GM18520 (cell line): ENCODE measurements around the gene DENND1A.

ENCODE experiments used
- ATAC-seq: cut with Tn5 transposase; IDR thresholded peaks from one replicate; pipeline ENCODE4 v1.9.1; 2021; ENCODE audit not compliant: unreplicated experiment

The DENND1A gene

GRCh38 chr9:123630233-123630632 is 299.7 kb downstream of the DENND1A start:
- ATAC-seq: no peak

DNA sequence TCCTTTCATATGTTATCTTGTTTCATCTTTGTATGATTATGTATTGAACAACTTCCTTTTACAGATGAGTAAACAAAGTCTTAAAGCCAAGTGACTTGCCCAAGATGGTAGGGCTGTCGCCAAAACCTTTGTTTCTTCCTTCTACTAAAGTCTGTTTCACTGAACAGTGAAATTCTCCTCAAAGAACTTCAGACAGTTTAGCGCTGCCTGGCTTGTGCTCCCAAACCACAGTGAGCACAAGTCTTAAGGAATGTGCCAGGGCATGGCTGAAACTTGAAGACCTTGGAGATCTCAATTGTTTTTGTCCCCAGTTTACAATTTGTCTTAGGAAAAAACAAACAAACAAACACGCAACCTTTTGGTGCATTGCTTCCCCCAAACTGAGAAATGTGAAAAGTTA is 300.4 kb downstream of the DENND1A start:
- ATAC-seq: no peak

DNA sequence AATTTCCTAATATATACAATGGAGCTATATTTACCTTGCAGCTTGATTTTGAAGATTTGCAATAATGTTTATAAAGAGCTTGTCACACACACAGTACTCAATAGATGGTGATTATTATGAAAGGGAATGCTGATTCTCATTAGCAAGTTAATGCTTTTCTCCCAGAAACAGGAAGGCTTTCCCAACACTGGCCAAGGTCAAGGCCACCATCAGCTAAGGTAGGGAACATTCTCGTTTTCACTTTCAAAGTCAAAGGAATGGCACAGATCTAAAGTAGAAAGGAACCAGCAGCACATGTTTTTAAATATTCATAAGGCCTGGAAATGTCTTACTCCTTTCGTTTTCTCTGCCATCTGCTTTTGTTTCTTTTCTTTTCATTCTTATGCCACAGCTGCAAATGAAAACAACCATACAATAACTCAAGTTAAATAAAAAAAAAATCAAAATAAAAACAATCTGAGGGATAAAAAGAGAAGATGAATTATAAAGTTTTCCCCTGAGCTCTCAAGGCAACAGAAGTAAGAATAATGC is 307.1 kb downstream of the DENND1A start:
- no peak for ATAC-seq

GRCh38 chr9:123620239-123620638 is 309.7 kb downstream of the DENND1A start:
- ATAC-seq: no peak

DNA sequence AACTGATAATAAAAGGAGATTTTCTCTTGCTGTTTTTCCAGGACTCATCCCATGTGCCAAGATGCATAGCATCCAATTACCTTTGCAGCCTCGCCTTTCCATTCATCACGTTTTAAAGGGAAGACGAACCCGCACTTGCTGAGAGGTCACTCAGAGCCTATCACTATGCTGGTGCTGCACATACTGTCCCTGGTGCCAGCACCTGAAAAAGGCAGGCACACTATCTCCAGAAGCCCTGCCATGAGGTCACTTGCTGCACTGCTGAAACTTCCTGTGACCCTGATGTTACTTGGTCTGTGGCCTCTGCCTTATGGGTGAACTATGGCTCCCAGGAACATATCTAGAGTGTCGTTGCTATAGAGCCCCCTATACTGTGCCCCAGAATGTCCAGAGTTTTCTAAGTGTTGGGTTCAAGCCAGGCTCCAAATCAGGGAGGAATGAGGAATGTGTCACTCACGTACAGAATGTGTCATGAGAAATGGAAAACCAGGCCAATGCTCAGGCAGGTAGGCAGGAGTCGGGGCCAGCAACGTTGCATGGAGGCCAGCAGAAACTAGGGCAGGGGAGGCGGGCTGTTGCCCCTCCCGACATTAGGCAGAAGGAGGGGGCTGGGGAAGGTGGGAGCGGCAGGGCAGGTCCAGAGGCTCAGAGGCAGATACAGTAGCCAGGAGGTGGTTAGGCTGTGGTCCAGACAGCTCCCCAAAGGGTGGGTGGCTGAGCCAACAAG is 311.8 kb downstream of the DENND1A start:
- no peak for ATAC-seq

GRCh38 chr9:123617286-123617685 is 312.6 kb downstream of the DENND1A start:
- no peak for ATAC-seq

DNA sequence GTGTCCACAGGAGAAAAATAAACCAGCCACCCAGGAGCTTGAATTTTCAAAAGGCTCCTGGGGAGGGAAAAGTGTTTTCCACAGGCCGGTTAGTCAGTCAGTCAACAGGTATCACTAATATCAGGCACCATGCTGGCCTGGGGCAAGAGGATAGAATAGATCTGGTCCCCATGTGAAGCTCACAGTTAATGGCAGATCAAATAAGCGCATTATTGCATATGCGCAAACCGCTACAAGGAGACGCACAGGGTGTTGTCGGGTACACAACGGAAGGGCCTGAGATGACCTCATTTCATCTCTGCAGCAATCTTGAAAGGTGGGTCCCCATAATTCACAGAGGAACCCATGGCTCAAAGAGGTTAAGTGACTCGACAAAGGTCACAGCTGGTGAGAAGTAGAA is 313.2 kb downstream of the DENND1A start:
- ATAC-seq: no peak

DNA sequence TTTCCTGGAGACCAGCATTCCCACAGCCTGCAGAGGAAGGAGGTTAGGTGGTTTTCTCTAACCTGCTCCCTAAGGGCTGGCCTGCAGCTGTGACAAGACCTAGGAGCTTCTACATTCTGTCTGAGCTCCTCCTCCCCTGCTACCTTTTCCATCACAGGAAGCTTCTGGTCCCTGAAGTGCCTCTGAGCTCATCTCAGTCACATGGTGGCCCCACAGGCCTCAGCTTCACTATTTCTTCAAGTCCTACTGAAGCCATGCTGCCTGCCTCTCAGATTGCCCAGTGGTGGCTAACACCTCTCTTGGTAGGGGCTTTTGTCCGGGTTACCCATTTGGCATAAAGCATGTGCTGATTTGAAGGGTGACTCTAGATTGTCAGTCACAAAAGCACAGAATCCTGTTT is 314.5 kb downstream of the DENND1A start:
- ATAC-seq: no peak

DNA sequence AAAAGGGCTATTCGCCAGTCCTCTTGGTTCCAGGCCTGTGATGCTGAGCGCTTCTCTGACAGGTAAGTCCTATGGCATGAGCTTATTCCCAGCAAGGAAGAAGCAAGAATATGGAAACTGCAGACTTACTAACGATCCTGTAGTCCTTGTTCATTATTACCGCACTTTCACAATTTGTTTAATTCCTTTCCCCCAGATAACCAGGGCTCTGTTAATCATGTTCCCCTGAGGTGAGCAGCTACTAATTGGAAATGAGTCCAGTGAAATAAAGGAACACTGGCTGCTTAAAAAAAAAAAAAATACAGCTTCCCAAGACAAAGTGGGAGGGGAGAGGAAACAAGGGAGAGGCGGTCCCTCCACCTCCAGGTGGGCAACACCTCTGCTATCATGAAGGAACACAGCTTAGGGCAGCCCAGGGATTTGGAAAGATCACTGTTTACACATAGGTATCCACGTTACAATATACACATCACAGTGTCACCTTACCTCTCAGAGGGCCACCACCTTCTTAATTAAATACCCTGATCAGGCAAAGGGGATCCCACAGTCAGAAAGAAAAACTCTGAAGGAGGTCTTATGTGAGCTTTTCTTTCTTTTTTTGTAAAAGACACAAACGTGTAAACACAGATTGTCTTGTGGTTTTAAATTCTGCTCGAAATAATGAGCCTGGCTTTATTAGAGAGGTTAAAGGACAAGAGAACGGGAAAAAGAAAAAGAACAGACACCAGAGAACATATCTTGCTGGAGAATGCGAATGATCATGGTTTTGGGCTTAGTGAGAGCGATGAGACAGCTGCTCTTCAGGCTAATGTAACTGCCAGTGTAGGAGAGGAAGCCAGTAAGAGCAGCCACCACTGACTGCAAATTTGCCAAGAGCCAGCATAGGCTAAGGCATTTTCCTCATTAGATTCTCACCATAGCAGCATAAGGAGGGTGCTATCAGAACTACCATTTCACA is 315.3 kb downstream of the DENND1A start:
- no peak for ATAC-seq

- ATAC-seq: no peak
Observed at GRCh38 chr9:123611226-123611625, 318.7 kb downstream of the DENND1A start.

- ATAC-seq: no peak
Observed at GRCh38 chr9:123609844-123610243, 320.1 kb downstream of the DENND1A start.

GRCh38 chr9:123608104-123608503 is 321.8 kb downstream of the DENND1A start:
- ATAC-seq: peak; percentile 82

GRCh38 chr9:123607479-123607878 is 322.4 kb downstream of the DENND1A start:
- no peak for ATAC-seq

DNA sequence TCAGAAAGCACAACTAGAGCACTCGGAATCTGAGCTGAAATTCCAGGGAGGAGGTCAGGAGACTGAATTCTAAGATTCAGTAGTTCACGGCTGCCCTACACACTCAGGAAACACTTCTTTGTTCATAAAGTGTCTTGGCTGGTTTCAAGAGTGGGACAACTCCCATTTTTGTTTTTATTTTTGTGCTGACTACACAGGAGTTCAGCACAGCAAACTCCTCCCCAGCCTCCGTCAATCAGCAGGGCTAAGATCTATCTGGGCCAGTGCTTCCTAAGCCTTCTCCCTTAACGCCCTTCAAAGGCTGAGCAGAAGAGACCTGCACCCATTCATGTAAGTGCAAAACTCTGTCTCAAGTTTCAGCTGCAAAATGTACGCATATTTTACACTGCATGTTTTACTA is 323.8 kb downstream of the DENND1A start:
- no peak for ATAC-seq

- ATAC-seq: no peak
Observed at GRCh38 chr9:123605286-123605685, 324.6 kb downstream of the DENND1A start.

- ATAC-seq: no peak
Observed at GRCh38 chr9:123604861-123605260, 325.1 kb downstream of the DENND1A start.

DNA sequence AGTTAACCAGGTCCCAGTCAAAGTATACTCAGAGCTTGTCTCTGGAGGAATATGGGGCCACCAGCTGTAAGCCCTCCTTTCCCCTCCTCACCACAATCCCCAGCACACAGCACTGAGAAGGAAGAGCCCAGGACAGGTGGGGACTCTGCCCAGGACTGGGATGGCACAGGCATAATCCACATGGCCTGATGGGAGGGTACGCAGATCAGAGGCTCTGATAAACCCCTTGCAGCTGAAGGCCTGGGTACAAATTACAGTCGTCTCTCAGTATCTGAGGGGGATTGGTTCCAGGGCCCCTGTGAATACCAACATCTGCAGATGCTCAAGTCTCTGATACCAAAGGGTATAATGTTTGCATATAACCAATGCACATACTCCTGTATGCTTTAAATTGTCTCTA is 328.1 kb downstream of the DENND1A start:
- ATAC-seq: no peak

GRCh38 chr9:123599781-123600180 is 330.1 kb downstream of the DENND1A start:
- no peak for ATAC-seq

- ATAC-seq: no peak
Observed at GRCh38 chr9:123597876-123598556, 331.9 kb downstream of the DENND1A start.

DNA sequence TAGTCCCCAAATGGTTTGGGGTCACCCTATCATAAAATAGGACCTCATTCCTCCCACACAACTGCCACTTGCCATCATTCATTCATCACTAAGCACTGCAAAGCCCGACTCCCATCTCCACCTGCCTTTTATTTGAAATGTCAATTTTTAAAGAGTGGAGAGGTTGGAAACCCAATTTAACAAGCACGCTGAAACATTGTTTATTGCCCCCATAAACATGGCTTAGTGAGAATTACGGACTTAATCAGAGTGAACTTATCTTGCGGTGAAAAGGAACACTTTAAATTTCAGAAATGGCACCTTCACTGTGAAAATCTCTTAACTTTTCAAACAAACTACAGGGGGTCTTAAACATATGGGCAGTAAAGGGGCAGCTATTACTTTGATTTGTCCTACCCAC is 332.9 kb downstream of the DENND1A start:
- no peak for ATAC-seq

GRCh38 chr9:123591283-123591682 is 338.6 kb downstream of the DENND1A start:
- ATAC-seq: no peak
